SK-N-SH (cell line): ENCODE measurements around the gene KRT33A.

Experiments
- CTCF ChIP-seq: fragments of 200-600 bp; sonication (generic); IDR thresholded peaks from 2 replicates; pipeline ENCODE4 v1.6.1; 2017; ENCODE audit warnings: antibody characterized with exemption, mild to moderate bottlenecking, moderate library complexity
- EP300 ChIP-seq, 2 experiments: IDR thresholded peaks; 2 replicates each; pipeline versions ENCODE4 v1.4.0 to v1.6.1; 2012; ENCODE audit warnings: borderline replicate concordance in 1 of 2, low read depth in 1 of 2, low read length in 1 of 2
- EZH2phosphoT487 ChIP-seq: fragments of 200-600 bp; sonication (generic); IDR thresholded peaks from 2 replicates; pipeline ENCODE4 v1.6.1; 2017; ENCODE audit warnings: low read depth, mixed run types, mild to moderate bottlenecking, antibody characterized with exemption, moderate library complexity, borderline replicate concordance
- MAX ChIP-seq: IDR thresholded peaks from 2 replicates; pipeline ENCODE4 v1.4.0; 2012; ENCODE audit warnings: low read depth
- PBX3 ChIP-seq: IDR thresholded peaks from 2 replicates; pipeline ENCODE4; 2012
- POLR2AphosphoS5 ChIP-seq: IDR thresholded peaks from 2 replicates; pipeline ENCODE4 v1.6.1; 2012; ENCODE audit warnings: low read depth, low read length
- RAD21 ChIP-seq: IDR thresholded peaks from 2 replicates; pipeline ENCODE4 v1.6.1; 2012; ENCODE audit warnings: mild to moderate bottlenecking, low read length

- TF ChIP-seq CTCF (no peak), RAD21 (no peak), EZH2phosphoT487 (no peak), PBX3 (no peak), EP300 (IDR thresholded peaks at IDR 0.05; ENCODE audit: borderline replicate concordance in 1 of 2, low read depth in 1 of 2, low read length in 1 of 2) (no peak), MAX (no peak), POLR2AphosphoS5 (no peak)
Observed at GRCh38 chr17:41394254-41394996, 43.8 kb upstream of the KRT33A start.
